SK-N-MC (cell line): ENCODE measurements around the gene KLHDC3.

ENCODE experiments used
- EZH2 ChIP-seq: fragments of 200-600 bp; sonication (generic); IDR thresholded peaks from one replicate; pipeline ENCODE4 v1.6.1; 2017; ENCODE audit warnings: antibody characterized with exemption
- FOXP2 ChIP-seq: optimal IDR thresholded peaks from 2 replicates; pipeline ENCODE3; 2011; ENCODE audit warnings: mild to moderate bottlenecking, moderate library complexity; ENCODE audit not compliant: insufficient read depth; ENCODE audit errors: extremely low read length, control extremely low read depth
- POLR2AphosphoS5 ChIP-seq: IDR thresholded peaks from 2 replicates; pipeline ENCODE4 v1.6.1; 2012; ENCODE audit warnings: mild to moderate bottlenecking, low read depth, low read length, borderline replicate concordance

- TF ChIP-seq POLR2AphosphoS5 (no peak), EZH2 (no peak), FOXP2 (no peak)
These were observed 22.7 kb downstream of the KLHDC3 start for GRCh38 chr6:43036712-43037111.
